ENCODE data around the gene RAET1G.
A peak's percentile ranks its signal among the peaks of the same experiment; 100 is the strongest.

Gene RAET1G

GRCh38 chr6:149948011-149948410 is 25.1 kb upstream of the RAET1G start:
- TF ChIP-seq TAF1 (IDR thresholded peaks at IDR 0.05; ENCODE audit: borderline replicate concordance, insufficient read depth, low read length) (no peak), POLR2AphosphoS5 (IDR thresholded peaks at IDR 0.05; ENCODE audit: low read depth, low read length) (no peak), SIN3A (IDR thresholded peaks at IDR 0.05; ENCODE audit: borderline replicate concordance, insufficient read depth, low read length) (no peak), REST (IDR thresholded peaks at IDR 0.05; ENCODE audit: insufficient read depth in 1 of 2, low read depth in 2 of 2, low read length in 2 of 2) (no peak), FOXP2 (optimal IDR thresholded peaks at IDR 0.05; ENCODE audit: borderline replicate concordance, extremely low read depth, extremely low read length, insufficient read depth) (no peak)

GRCh38 chr6:149942461-149942829 is 19.5 kb upstream of the RAET1G start:
- TF ChIP-seq SIN3A (IDR thresholded peaks at IDR 0.05; ENCODE audit: borderline replicate concordance, insufficient read depth, low read length) (no peak), FOXP2 (optimal IDR thresholded peaks at IDR 0.05; ENCODE audit: borderline replicate concordance, extremely low read depth, extremely low read length, insufficient read depth) (no peak)

- peak; percentile 18 for TF ChIP-seq FOXP2 (optimal IDR thresholded peaks at IDR 0.05; ENCODE audit: borderline replicate concordance, extremely low read depth, extremely low read length, insufficient read depth)
- no peak for TF ChIP-seq POLR2AphosphoS5 (IDR thresholded peaks at IDR 0.05; ENCODE audit: low read depth, low read length)
These were observed 18.9 kb upstream of the RAET1G start, which contains the start of gene ULBP2 for GRCh38 chr6:149941583-149942460. TSS of gene ULBP2 (plus strand) at chr6:149942014. CDS start at chr6:149942073, 59 bp downstream.

- TF ChIP-seq FOXP2 (optimal IDR thresholded peaks at IDR 0.05; ENCODE audit: borderline replicate concordance, extremely low read depth, extremely low read length, insufficient read depth) = no peak
- no peak for TF ChIP-seq TAF1 (IDR thresholded peaks at IDR 0.05; ENCODE audit: borderline replicate concordance, insufficient read depth, low read length)
- TF ChIP-seq REST (IDR thresholded peaks at IDR 0.05; ENCODE audit: insufficient read depth in 1 of 2, low read depth in 2 of 2, low read length in 2 of 2) = no peak
These were observed 17.7 kb upstream of the RAET1G start for GRCh38 chr6:149940672-149940982.

- TF ChIP-seq REST (IDR thresholded peaks at IDR 0.05; ENCODE audit: insufficient read depth in 1 of 2, low read depth in 2 of 2, low read length in 2 of 2) (no peak), TAF1 (IDR thresholded peaks at IDR 0.05; ENCODE audit: borderline replicate concordance, insufficient read depth, low read length) (no peak), POLR2AphosphoS5 (IDR thresholded peaks at IDR 0.05; ENCODE audit: low read depth, low read length) (no peak), SIN3A (IDR thresholded peaks at IDR 0.05; ENCODE audit: borderline replicate concordance, insufficient read depth, low read length) (no peak), FOXP2 (optimal IDR thresholded peaks at IDR 0.05; ENCODE audit: borderline replicate concordance, extremely low read depth, extremely low read length, insufficient read depth) (no peak)
These were observed 17.2 kb upstream of the RAET1G start for GRCh38 chr6:149939909-149940671.

- TF ChIP-seq SIN3A (IDR thresholded peaks at IDR 0.05; ENCODE audit: borderline replicate concordance, insufficient read depth, low read length) = no peak
- no peak for TF ChIP-seq TAF1 (IDR thresholded peaks at IDR 0.05; ENCODE audit: borderline replicate concordance, insufficient read depth, low read length)
- TF ChIP-seq POLR2AphosphoS5 (IDR thresholded peaks at IDR 0.05; ENCODE audit: low read depth, low read length) = no peak
- TF ChIP-seq REST (IDR thresholded peaks at IDR 0.05; ENCODE audit: insufficient read depth in 1 of 2, low read depth in 2 of 2, low read length in 2 of 2) = no peak
- TF ChIP-seq FOXP2 (optimal IDR thresholded peaks at IDR 0.05; ENCODE audit: borderline replicate concordance, extremely low read depth, extremely low read length, insufficient read depth) = no peak
These were observed 16.4 kb upstream of the RAET1G start for GRCh38 chr6:149939356-149939648.

Measured in PFSK-1 (cell line).